Measurements from ENCODE around the gene POT1.

DNA sequence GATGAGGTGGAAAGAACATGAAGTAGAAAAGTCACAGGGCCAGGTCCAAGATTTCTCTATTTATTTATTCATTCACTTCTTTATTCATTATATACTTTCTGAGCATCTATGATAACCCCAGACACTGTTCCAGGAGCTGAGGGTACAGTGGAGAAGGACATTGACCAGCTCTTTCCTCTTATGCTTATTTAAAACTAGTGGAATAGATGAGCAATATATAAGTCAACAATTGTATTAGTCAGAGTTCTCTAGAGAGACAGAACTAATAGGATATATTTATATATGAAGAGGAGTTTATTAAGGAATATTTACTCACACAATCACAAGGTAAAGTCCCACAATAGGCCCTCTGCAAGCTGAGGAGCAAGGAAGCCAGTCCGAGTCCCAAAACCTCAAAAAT lies 149.0 kb downstream of the POT1 start:
- TF ChIP-seq, protein P1, sequence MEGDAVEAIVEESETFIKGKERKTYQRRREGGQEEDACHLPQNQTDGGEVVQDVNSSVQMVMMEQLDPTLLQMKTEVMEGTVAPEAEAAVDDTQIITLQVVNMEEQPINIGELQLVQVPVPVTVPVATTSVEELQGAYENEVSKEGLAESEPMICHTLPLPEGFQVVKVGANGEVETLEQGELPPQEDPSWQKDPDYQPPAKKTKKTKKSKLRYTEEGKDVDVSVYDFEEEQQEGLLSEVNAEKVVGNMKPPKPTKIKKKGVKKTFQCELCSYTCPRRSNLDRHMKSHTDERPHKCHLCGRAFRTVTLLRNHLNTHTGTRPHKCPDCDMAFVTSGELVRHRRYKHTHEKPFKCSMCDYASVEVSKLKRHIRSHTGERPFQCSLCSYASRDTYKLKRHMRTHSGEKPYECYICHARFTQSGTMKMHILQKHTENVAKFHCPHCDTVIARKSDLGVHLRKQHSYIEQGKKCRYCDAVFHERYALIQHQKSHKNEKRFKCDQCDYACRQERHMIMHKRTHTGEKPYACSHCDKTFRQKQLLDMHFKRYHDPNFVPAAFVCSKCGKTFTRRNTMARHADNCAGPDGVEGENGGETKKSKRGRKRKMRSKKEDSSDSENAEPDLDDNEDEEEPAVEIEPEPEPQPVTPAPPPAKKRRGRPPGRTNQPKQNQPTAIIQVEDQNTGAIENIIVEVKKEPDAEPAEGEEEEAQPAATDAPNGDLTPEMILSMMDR (IDR thresholded peaks at IDR 0.05): no peak
- no peak for TF ChIP-seq POLR2AphosphoS5 (IDR thresholded peaks at IDR 0.05; ENCODE audit: low read depth, low read length)

Measured in Panc1 (cell line).